ENCODE data around the gene OR1L4.

Gene OR1L4, protein sequence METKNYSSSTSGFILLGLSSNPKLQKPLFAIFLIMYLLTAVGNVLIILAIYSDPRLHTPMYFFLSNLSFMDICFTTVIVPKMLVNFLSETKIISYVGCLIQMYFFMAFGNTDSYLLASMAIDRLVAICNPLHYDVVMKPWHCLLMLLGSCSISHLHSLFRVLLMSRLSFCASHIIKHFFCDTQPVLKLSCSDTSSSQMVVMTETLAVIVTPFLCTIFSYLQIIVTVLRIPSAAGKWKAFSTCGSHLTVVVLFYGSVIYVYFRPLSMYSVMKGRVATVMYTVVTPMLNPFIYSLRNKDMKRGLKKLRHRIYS
- total RNA-seq: 0 reads per million in 4 donors

- no peak for DNase-seq
Observed at GRCh38 chr9:122723690-122724089, at the start of gene OR1L4. Gene OR1L4, plus strand, starts transcription at chr9:122723990. Its CDS starts 0 bp downstream, at chr9:122723990.

GRCh38 chr9:122684851-122685250 lies 38.9 kb upstream of the OR1L4 start:
- DNase-seq: no peak

DNA sequence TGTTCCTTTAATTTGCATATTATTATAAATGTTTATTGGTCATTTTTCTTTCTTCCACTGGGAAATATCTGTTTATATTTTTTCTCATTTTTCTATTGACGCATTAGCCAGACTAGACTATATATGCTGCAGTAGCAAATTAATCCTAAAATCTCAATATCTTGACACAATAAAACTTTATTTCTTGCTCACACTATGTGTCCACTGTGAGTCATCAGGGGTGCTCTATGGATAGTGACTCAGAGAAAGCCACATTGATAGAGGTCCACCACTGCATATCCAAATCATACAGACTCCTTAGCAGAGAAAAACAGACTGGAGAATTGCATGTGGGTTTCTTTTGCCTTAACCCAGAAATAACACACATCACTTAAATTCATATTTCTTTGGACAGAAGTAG lies 28.1 kb upstream of the OR1L4 start:
- no peak for DNase-seq

GRCh38 chr9:122718038-122718437 lies 5.8 kb upstream of the OR1L4 start:
- no peak for DNase-seq

- no peak for DNase-seq
Observed at GRCh38 chr9:122719218-122719617, 4.6 kb upstream of the OR1L4 start.

DNA sequence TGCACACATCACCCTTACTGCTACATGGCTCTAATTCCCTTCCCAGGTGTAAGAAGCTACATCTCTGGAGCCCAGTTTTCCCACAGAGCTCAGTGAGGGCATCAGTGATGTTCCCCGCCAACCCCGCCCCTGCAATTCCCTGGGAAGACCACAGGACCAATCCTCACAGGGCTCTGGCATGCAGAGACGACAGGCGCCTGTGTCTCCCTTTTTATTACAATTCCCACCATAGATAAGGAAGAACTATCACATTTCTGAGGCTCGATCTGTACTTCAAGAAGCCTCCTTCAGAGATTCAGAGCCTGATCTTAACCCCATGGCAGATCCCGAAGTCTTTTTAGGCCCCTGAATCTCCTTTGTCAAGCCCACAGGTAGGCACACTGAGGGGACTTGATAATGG lies 18.2 kb downstream of the OR1L4 start, which contains the start of gene OR1L6:
Gene OR1L6, plus strand, starts transcription at position 301 of the 400 bp plus-strand sequence. CDS start 7,545 bp downstream, outside the sequence.
- no peak for DNase-seq

GRCh38 chr9:122754825-122755224 lies 31.0 kb downstream of the OR1L4 start:
- DNase-seq: no peak

DNA sequence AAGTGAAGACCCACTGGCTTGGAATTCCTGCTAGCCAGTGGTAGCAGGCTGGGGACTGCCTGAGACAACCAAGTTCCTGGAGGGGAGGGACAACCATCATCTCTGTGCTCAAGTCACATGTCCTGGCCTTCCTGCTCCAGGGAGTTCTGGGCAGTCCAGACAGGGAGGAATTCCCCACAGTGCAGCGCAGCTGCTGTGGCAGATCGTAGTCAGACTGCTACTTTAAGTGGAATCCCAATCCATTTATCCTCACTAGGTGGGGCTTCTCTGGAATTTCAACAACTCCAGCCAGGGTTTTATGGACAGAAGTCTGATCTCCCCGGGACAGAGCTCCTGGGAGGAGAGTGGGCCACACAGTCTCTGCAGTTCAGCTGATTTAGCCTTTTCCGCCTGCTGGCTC lies 44.0 kb downstream of the OR1L4 start:
- no peak for DNase-seq

All from T-helper 1 cell (primary cell).